GM18526 (cell line): Measurements from ENCODE around the gene LZTFL1.

Source experiments
- POLR2A ChIP-seq: IDR thresholded peaks from 3 replicates; pipeline ENCODE4 v1.6.1; 2011; ENCODE audit not compliant: insufficient read length; ENCODE audit errors: extremely low read depth

Gene LZTFL1

GRCh38 chr3:45781271-45781670 lies 60.6 kb downstream of the LZTFL1 start:
- TF ChIP-seq POLR2A = no peak

GRCh38 chr3:45779746-45780735 lies 61.9 kb downstream of the LZTFL1 start:
- no peak for TF ChIP-seq POLR2A

GRCh38 chr3:45778761-45779201 lies 63.1 kb downstream of the LZTFL1 start:
- TF ChIP-seq POLR2A = no peak

- no peak for TF ChIP-seq POLR2A
Measured at GRCh38 chr3:45777746-45778386, 64.1 kb downstream of the LZTFL1 start.

- no peak for TF ChIP-seq POLR2A
Measured at GRCh38 chr3:45777111-45777745, 64.7 kb downstream of the LZTFL1 start.

GRCh38 chr3:45776611-45777010 lies 65.3 kb downstream of the LZTFL1 start:
- no peak for TF ChIP-seq POLR2A

GRCh38 chr3:45776301-45776595 lies 65.7 kb downstream of the LZTFL1 start:
- no peak for TF ChIP-seq POLR2A

- no peak for TF ChIP-seq POLR2A
Measured at GRCh38 chr3:45775571-45776300, 66.2 kb downstream of the LZTFL1 start.

GRCh38 chr3:45774581-45775521 lies 67.1 kb downstream of the LZTFL1 start:
- no peak for TF ChIP-seq POLR2A

- TF ChIP-seq POLR2A = no peak
Measured at GRCh38 chr3:45773714-45774449, 68.0 kb downstream of the LZTFL1 start.
